22Rv1 (cell line): ENCODE measurements around the gene PANX1.
"Not testable (repeated sequence)": the region's sequence is repeated elsewhere in the genome, so short reads cannot be mapped to it uniquely, and the experiment has no call there.

Experiments
- H3K27ac ChIP-seq: fragments of 450-650 bp; 2 replicates; pipeline ENCODE4 v1.5.1; 2017
- ZFX ChIP-seq: fragments of 450-650 bp; IDR thresholded peaks from 2 replicates; pipeline ENCODE4 v1.6.1; 2017; ENCODE audit warnings: antibody characterized with exemption, borderline replicate concordance
- TF ChIP-seq, protein P1 (sequence below): fragments of 450-650 bp; IDR thresholded peaks from 2 replicates; pipeline ENCODE4 v1.5.1; 2017; ENCODE audit warnings: mild to moderate bottlenecking

Gene PANX1

GRCh38 chr11:94150704-94151685 lies 22.4 kb downstream of the PANX1 start:
- TF ChIP-seq ZFX = no peak
- TF ChIP-seq, protein P1, sequence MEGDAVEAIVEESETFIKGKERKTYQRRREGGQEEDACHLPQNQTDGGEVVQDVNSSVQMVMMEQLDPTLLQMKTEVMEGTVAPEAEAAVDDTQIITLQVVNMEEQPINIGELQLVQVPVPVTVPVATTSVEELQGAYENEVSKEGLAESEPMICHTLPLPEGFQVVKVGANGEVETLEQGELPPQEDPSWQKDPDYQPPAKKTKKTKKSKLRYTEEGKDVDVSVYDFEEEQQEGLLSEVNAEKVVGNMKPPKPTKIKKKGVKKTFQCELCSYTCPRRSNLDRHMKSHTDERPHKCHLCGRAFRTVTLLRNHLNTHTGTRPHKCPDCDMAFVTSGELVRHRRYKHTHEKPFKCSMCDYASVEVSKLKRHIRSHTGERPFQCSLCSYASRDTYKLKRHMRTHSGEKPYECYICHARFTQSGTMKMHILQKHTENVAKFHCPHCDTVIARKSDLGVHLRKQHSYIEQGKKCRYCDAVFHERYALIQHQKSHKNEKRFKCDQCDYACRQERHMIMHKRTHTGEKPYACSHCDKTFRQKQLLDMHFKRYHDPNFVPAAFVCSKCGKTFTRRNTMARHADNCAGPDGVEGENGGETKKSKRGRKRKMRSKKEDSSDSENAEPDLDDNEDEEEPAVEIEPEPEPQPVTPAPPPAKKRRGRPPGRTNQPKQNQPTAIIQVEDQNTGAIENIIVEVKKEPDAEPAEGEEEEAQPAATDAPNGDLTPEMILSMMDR = no peak
- H3K27ac ChIP-seq = no peak overlapping the region

DNA sequence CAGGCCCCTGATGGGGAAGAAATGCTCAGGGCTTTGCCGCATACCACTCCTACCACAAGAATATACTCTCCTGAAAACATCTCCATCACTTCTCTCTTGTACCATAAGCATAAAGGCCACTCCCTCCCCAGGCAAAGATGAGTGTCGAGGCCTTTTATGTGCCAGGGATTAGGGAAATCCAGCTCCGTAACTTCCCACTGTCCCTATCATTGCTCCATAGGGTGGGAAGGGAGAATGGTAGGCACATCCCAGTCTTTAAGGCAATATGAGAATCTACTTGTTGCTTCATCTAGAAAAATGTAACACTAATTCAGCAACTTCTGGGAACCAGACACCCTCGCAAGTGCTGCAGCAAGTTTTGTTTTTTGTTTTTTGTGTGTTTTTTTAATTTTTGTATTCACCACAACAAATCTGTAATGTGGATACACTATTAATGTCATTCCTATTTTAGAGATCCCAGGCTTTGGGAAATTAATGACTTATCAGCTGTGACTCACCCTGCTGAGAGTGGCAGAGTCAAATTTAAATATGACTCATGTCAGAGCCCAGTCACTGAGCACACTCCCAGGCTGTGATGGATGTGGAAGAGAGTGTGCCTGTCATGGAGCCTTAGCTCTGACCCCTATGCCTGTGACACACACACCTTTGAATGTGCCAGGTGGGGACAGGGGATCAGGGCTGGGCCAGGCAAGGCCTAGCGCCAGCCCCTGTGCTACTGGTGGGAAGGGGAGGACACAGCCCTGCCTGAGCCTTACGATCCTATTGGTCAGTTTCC lies 23.4 kb downstream of the PANX1 start:
- TF ChIP-seq, protein P1 = no peak
- TF ChIP-seq ZFX = no peak
- H3K27ac ChIP-seq = no peak overlapping the region

GRCh38 chr11:94152678-94153065 lies 24.0 kb downstream of the PANX1 start:
- no peak overlapping the region for H3K27ac ChIP-seq
- no peak for TF ChIP-seq ZFX
- TF ChIP-seq, protein P1 = no peak

- TF ChIP-seq, protein P1 = no peak
- TF ChIP-seq ZFX = no peak
- no peak overlapping the region for H3K27ac ChIP-seq
Observed at GRCh38 chr11:94153320-94153719, 24.7 kb downstream of the PANX1 start.

- no peak overlapping the region for H3K27ac ChIP-seq
- TF ChIP-seq, protein P1 = no peak
Observed at GRCh38 chr11:94154095-94154856, 25.6 kb downstream of the PANX1 start.

- H3K27ac ChIP-seq = not testable (repeated sequence)
Observed at GRCh38 chr11:94157339-94157738, 28.7 kb downstream of the PANX1 start.

DNA sequence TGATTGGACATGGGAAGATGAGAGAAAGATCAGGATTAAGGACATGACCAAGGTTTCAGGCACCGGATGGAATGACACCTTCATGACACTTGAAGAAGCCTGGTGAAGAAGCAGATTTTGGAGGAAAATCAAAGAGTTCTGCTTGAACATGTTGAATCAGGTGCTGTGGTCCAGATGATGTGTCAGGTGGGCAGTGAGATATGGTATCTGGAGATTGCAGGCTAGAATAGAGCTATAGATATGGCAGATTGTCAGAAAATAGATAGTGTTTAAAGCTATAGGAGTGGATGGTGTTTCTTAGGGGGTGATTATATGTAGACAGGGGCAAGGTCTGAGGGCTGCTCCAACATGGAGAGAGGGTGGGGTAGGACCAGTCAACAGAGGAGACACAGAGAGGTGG lies 40.2 kb downstream of the PANX1 start:
- TF ChIP-seq, protein P1 = no peak
- no peak for TF ChIP-seq ZFX
- H3K27ac ChIP-seq = no peak overlapping the region
